Measurements from ENCODE around the gene APOBEC3B. TPM values are rescaled to one million over a fixed set of nuclear protein-coding genes. Genes with fewer than 3 reads are reported as not detected.

APOBEC3B gene
- 10 to 100 TPM in 1 of 2 donors, under 1 TPM in 1; 0.64 to 12.4 TPM for total RNA-seq

DNA sequence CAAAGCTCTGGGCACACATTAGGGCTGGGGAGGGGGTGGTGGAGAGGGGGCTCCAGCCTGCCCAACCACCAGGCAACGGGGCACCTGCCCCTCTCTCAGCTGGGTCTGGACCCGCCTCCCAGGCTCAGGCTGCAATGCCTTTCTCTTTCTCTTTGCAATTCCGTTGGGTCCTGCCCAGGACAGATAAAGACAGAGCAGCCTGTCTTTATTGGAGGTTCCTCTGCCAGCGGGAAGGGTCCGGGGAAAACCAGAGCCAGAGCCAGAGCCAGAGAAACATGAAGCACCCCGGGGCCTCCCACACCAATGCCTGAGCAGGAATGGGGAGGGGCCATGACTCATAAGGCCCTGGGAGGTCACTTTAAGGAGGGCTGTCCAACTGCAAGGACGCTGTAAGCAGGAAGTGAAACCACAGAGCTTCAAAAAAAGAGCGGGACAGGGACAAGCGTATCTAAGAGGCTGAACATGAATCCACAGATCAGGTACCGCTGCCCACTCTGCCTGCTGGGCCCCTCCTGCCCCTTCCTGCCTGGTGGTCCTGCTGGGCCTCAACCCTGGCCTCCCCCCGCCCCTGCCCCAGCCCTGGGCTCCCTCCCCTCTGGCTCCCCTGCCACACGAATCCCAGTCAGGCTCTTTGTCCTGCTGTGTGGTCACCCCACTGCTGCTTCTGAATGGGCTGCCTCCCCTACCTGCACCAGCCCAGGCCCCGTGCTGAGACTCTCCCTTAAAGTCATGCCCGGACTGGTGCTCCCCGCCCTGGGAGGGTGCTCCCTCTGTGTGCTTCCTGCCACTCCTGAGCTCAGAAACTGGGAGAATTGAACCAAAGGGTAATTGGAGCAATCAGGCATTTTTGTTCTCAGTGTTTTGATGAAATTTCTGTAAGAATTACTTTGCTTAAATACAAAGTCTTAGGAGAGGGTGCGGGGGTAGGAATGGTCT, at the start of gene APOBEC3B:
Gene APOBEC3B (plus strand): TSS at position 356 of the 936 bp plus-strand sequence. CDS start 107 bp downstream, at position 463.
- no peak for DNase-seq (ENCODE audit: low spot score)
- ATAC-seq, result peak in 1 of 2 donors; percentile 95
- Mint-ChIP-seq H3K9me3 (no peaks in the 10 kb centered on the region), H3K4me1 (ENCODE audit: low read depth in 2 of 2) (peaks cover 0 to 23% of the 10 kb centered on the region in 2 donors), H3K27ac (peak within 1 kb of the TSS in 1 of 2 donors; percentile 68), H3K27me3 (no peaks in the 10 kb centered on the region), H3K4me3 (peak within 1 kb of the TSS; percentile 82), H3K36me3 (no peaks in the 10 kb centered on the region)

DNA sequence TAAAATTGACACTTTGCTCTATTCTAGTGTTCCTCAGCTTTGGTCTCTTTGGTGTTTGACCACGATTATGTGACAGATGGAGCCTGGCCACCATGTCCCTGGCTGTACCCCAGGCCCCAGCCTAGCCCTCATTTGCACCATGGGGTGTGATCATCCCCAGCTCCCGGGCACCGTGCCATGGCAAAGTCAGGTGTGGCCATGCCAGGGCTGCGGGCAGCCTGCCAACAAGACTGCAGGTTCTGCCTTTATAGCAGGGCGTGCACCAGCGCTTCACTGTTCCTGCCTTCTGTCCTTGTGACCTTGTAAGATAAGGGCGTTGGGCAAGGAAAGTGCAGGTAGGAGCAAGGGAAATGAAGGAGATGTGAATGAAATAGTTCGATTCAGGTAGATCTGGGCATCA, 47.1 kb upstream of the APOBEC3B start:
- DNase-seq (ENCODE audit: low spot score), result no peak
- Mint-ChIP-seq H3K4me3 (no peak overlapping the region), H3K27me3 (peaks cover 17 to 37% of the 10 kb centered on the region in 2 donors), H3K9me3 (no peaks in the 10 kb centered on the region), H3K27ac (no peak overlapping the region), H3K36me3 (no peaks in the 10 kb centered on the region), H3K4me1 (ENCODE audit: low read depth in 2 of 2) (peaks cover 9 to 23% of the 10 kb centered on the region in 2 donors)
- ATAC-seq, result no peak

DNA sequence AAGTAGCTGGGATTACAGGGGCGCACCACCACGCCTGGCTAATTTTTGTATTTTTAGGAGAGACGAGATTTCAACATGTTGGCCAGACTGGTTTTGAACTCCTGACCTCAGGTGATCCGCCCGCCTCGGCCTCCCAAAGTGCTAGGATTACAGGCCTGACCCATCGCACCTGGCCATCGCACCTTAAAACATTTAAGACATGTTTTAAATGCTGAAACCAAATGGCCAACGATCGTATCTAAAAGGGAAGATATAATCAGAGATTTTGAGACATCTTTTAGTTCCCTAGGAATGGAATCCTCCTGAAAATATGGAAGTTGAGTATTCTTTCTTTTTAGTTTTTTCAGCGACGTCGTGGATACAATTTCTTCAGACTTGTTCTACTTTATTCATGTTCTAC, 46.5 kb upstream of the APOBEC3B start:
- DNase-seq (ENCODE audit: low spot score) (no peak), ATAC-seq (no peak)
- no peak overlapping the region for H3K27ac Mint-ChIP-seq
- H3K4me3 Mint-ChIP-seq, result no peak overlapping the region
- peaks cover 17 to 37% of the 10 kb centered on the region in 2 donors for H3K27me3 Mint-ChIP-seq
- H3K36me3 Mint-ChIP-seq, result no peaks in the 10 kb centered on the region
- H3K4me1 Mint-ChIP-seq (ENCODE audit: low read depth in 2 of 2), result peaks cover 9 to 25% of the 10 kb centered on the region in 2 donors
- H3K9me3 Mint-ChIP-seq, result no peaks in the 10 kb centered on the region

DNA sequence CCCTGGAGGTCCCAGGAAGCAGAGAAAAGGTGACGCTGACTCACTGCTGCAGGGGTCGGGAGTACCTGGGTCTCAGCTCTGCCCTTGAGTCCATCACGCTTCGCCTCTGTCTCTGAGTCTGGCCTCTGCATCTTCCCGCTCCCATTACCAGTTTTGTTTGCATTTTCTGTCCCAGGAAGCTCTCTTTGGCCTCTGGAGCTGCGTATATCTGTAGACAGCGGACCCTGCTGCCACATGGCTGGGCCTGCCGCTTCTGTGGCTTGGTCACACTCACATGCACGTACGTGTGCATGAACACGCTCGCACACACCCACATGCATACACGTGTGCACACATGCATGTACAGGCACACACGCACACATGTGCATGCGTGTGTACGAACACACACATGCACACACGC, 45.6 kb upstream of the APOBEC3B start:
- Mint-ChIP-seq H3K4me1 (ENCODE audit: low read depth in 2 of 2) (peaks cover 18 to 33% of the 10 kb centered on the region in 2 donors), H3K9me3 (no peaks in the 10 kb centered on the region), H3K36me3 (no peaks in the 10 kb centered on the region), H3K4me3 (no peak overlapping the region), H3K27ac (no peak overlapping the region), H3K27me3 (peaks cover 17 to 37% of the 10 kb centered on the region in 2 donors)
- ATAC-seq (no peak), DNase-seq (ENCODE audit: low spot score) (no peak)

DNA sequence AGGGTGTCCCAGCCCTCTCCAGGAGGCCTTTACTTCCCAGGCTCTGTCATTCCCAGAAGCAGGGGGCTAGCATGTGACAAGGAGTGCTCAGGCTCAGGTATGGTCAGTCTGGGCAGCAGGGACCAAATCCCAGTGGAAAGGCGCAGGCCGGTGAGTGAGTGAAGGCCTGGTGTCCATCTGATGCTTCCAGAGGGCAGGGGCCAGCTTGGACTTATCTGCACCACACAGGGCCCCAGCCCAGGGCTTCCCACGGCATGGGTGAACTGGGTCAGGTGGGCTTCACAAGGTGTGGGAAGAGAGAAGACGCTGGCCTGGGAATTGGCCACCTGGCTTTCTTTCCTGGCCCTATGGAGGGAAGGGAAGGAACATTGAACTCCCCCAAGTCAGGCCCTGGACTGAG, 45.1 kb upstream of the APOBEC3B start:
- ATAC-seq, result no peak
- no peaks in the 10 kb centered on the region for H3K36me3 Mint-ChIP-seq
- no peaks in the 10 kb centered on the region for H3K9me3 Mint-ChIP-seq
- H3K27ac Mint-ChIP-seq, result peak overlapping the region in 1 of 2 donors; percentile 20
- H3K27me3 Mint-ChIP-seq, result peaks cover 17 to 37% of the 10 kb centered on the region in 2 donors
- H3K4me1 Mint-ChIP-seq (ENCODE audit: low read depth in 2 of 2), result peaks cover 22 to 38% of the 10 kb centered on the region in 2 donors
- no peak for DNase-seq (ENCODE audit: low spot score)
- H3K4me3 Mint-ChIP-seq, result no peak overlapping the region

DNA sequence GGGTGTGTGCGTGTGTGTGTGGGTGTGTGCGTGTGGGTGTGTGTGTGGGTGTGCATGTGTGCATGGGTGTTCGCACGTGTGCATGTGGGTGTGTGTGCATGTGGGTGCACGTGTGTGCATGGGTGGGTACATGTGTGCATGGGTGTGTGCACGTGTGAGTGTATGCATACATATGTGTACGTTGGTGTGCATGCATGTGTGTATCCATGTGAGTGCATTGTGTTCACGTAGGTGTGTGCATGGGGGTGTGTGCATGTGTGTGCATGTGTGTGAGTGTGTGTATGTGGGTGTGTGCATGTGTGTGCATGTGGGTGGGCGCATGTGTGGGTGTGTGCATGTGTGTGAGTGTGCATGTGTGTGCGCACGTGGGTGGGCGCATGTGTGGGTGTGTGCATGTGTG, 44.6 kb upstream of the APOBEC3B start:
- Mint-ChIP-seq H3K36me3 (no peaks in the 10 kb centered on the region), H3K27me3 (peaks cover 17 to 37% of the 10 kb centered on the region in 2 donors), H3K27ac (peak overlapping the region; percentile 20 to 53), H3K4me3 (no peak overlapping the region), H3K9me3 (no peaks in the 10 kb centered on the region), H3K4me1 (ENCODE audit: low read depth in 2 of 2) (peaks cover 27 to 43% of the 10 kb centered on the region in 2 donors)
- no peak for DNase-seq (ENCODE audit: low spot score)
- no peak for ATAC-seq

DNA sequence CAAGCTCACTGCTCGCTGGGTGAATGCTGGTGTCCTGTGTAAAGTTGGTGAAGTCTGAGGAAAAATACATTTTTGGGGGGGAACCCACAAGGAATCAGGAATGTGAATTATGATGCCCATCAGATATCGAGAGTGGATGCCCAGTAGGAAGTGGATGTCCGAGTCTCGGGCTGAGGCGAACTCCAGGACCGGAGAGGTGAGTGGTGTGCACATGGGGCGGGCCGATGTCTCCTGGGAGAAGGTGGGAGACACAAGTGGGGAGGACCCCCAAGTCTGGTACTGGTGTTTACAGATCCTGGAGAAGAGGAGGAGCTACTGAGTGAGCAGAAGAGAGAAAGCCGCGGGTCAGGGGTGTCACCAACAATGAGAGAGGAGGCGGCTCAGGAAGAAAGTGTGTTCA, 43.9 kb upstream of the APOBEC3B start:
- Mint-ChIP-seq H3K36me3 (no peaks in the 10 kb centered on the region), H3K9me3 (no peaks in the 10 kb centered on the region), H3K27me3 (peaks cover 17 to 39% of the 10 kb centered on the region in 2 donors), H3K4me3 (no peak overlapping the region), H3K4me1 (ENCODE audit: low read depth in 2 of 2) (peaks cover 34 to 46% of the 10 kb centered on the region in 2 donors), H3K27ac (peak overlapping the region; percentile 20 to 53)
- no peak for DNase-seq (ENCODE audit: low spot score)
- ATAC-seq, result no peak

DNA sequence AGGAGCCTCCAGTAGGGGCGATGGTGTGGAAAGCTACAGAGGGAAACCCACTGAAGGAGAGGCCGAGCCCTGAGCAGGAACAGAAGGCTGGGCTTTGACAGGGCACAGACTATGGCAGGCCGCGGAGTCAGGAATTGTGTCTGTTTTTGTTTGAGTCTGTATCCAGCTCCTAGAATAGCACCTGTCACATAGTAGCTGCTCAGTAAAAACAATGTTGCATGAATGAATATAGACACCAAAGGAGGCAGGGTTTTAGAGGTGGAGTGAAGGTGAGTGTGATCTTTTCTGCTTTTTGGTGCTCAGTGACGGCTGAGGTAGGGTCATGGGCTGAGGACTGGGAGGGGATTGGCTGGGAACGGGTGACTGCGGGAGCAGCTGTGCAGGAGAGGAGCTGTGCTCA, 43.2 kb upstream of the APOBEC3B start:
- H3K9me3 Mint-ChIP-seq, result no peaks in the 10 kb centered on the region
- H3K4me3 Mint-ChIP-seq, result no peak overlapping the region
- H3K36me3 Mint-ChIP-seq, result no peaks in the 10 kb centered on the region
- H3K27me3 Mint-ChIP-seq, result peaks cover 16 to 42% of the 10 kb centered on the region in 2 donors
- H3K27ac Mint-ChIP-seq, result peak overlapping the region in 1 of 2 donors; percentile 53
- no peak for ATAC-seq
- H3K4me1 Mint-ChIP-seq (ENCODE audit: low read depth in 2 of 2), result peaks cover 41 to 53% of the 10 kb centered on the region in 2 donors
- no peak for DNase-seq (ENCODE audit: low spot score)

DNA sequence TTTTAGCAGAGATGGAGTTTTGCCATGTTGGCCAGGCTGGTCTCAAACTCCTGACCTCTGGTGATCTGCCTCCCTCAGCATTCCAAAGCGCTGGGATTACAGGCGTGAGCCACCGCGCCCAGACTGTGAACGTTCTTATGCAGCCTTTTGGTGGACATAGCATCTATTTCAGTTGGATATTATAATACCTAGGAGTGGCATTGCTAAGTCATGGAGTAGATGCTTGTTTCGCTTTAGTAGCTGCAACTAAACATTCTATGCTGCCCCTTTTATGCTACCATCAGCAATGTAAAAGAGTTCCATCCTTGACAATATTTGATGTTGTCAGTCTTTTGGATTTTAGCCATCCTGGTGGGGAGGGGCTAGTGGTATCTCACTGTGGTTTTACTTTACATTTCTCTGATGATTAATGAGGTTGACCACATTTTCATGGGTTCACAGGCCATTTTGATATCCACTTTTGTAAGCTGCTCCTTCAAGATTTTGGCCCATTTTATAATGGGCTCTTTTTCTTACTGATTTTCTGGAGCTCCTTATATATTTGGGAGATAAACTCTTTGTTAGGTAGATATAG, 41.2 kb upstream of the APOBEC3B start:
- peaks cover 45 to 54% of the 10 kb centered on the region in 2 donors for H3K4me1 Mint-ChIP-seq (ENCODE audit: low read depth in 2 of 2)
- no peaks in the 10 kb centered on the region for H3K9me3 Mint-ChIP-seq
- H3K27me3 Mint-ChIP-seq, result peaks cover 14 to 33% of the 10 kb centered on the region in 2 donors
- peak overlapping the region; percentile 78 for H3K4me3 Mint-ChIP-seq
- ATAC-seq, result peak; percentile 25 to 48
- peak overlapping the region; percentile 82 to 95 for H3K27ac Mint-ChIP-seq
- DNase-seq (ENCODE audit: low spot score), result no peak
- no peaks in the 10 kb centered on the region for H3K36me3 Mint-ChIP-seq

DNA sequence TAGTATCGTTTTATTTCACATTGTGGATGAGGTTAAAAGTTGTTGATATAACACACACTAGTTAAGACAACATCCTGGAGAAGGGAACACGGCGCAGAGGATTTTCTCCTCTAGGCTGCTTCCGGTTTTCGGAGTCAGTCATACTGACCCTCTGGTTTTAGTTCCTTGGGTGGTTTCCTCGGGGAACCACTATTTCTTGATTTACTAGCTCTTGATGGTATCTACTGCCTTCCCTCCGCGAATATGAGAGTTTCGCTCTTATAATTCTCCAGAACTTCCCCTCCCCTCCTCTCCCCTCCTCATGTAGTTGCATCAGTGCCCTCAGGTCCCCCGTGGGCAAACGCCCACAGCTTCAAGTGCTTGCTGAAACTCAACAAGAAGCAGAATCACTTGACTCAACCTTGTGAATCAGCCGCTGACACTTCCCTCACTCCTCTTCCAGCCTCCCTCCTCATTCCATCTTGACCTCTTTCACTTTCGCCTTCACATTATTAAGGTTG, 40.6 kb upstream of the APOBEC3B start:
- ATAC-seq (peak; percentile 87 to 94), DNase-seq (ENCODE audit: low spot score) (peak; percentile 92)
- no peaks in the 10 kb centered on the region for H3K9me3 Mint-ChIP-seq
- peak overlapping the region; percentile 82 to 95 for H3K27ac Mint-ChIP-seq
- no peaks in the 10 kb centered on the region for H3K36me3 Mint-ChIP-seq
- H3K4me1 Mint-ChIP-seq (ENCODE audit: low read depth in 2 of 2), result peaks cover 45 to 61% of the 10 kb centered on the region in 2 donors
- H3K4me3 Mint-ChIP-seq, result peak overlapping the region; percentile 78
- peaks cover 15 to 34% of the 10 kb centered on the region in 2 donors for H3K27me3 Mint-ChIP-seq

DNA sequence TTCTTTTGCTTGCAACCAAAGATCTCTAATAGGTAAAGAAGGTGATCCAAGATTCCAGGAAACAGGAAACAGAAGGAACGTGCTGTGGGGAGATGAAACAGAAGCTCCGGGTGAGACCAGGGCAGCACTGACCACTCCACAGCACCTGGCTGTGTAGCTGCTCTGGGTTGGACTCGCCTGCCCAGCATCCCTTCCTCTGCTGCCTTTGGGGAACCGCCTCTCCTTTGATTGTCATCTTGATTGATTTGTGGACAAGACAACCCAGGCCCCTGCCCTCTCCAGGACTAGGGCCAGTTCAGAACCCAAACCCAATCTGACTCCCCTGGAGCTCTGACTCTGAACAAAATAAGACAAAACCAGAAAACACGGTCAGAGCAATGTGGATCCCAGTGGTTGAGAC, 39.4 kb upstream of the APOBEC3B start:
- Mint-ChIP-seq H3K9me3 (no peaks in the 10 kb centered on the region), H3K27ac (peak overlapping the region; percentile 82 to 95), H3K4me1 (ENCODE audit: low read depth in 2 of 2) (peaks cover 40 to 62% of the 10 kb centered on the region in 2 donors), H3K36me3 (no peaks in the 10 kb centered on the region), H3K27me3 (peaks cover 17 to 36% of the 10 kb centered on the region in 2 donors), H3K4me3 (peak overlapping the region; percentile 78)
- ATAC-seq (no peak), DNase-seq (ENCODE audit: low spot score) (no peak)

DNA sequence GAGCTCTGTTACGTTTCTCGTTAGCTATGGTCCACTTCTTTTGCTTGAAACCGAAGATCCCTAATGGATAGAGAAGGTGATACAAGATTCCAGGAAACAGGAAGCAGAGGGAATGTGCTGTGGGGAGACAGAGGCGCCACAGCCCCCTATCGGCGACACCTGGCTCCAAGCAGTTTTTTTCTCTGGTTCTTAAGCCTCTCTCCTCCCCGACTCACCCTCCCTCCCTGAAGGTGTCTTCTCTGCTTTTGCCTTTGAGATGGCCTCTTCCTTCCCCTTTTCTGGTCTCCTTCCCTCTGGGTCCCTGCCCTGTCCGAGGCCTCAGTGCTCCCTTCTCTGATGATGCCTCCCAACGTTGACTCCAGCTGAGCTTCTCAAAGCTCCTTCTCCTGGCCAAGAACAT, 38.9 kb upstream of the APOBEC3B start:
- Mint-ChIP-seq H3K27ac (peak overlapping the region; percentile 82 to 95), H3K36me3 (no peaks in the 10 kb centered on the region), H3K9me3 (no peaks in the 10 kb centered on the region), H3K4me3 (peak overlapping the region; percentile 78), H3K4me1 (ENCODE audit: low read depth in 2 of 2) (peaks cover 36 to 63% of the 10 kb centered on the region in 2 donors), H3K27me3 (peaks cover 14 to 34% of the 10 kb centered on the region in 2 donors)
- ATAC-seq (no peak), DNase-seq (ENCODE audit: low spot score) (no peak)

DNA sequence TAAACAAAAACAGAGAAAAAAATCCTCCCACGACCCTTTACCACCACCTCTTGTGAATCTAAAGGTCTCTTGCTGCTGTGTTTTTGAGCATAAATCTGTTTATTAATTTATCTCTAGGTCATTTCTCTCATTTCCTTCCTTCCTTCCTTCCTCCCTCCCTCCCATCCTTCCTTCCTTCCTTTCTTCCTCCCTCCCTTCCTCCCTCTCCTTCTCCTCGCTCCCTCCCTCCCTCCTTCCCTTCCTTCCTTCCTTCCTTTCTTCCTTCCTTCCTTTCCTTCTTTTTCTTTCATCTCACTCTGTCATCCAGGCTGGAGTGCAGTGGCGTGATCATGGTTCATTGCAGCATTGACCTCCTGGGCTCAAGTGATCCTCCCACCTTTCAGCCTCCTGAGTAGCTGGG, 38.3 kb upstream of the APOBEC3B start:
- H3K27ac Mint-ChIP-seq, result peak overlapping the region; percentile 82 to 95
- no peak for DNase-seq (ENCODE audit: low spot score)
- H3K4me3 Mint-ChIP-seq, result peak overlapping the region; percentile 52
- H3K9me3 Mint-ChIP-seq, result no peaks in the 10 kb centered on the region
- no peaks in the 10 kb centered on the region for H3K36me3 Mint-ChIP-seq
- peaks cover 36 to 64% of the 10 kb centered on the region in 2 donors for H3K4me1 Mint-ChIP-seq (ENCODE audit: low read depth in 2 of 2)
- H3K27me3 Mint-ChIP-seq, result peaks cover 14 to 32% of the 10 kb centered on the region in 2 donors
- no peak for ATAC-seq

DNA sequence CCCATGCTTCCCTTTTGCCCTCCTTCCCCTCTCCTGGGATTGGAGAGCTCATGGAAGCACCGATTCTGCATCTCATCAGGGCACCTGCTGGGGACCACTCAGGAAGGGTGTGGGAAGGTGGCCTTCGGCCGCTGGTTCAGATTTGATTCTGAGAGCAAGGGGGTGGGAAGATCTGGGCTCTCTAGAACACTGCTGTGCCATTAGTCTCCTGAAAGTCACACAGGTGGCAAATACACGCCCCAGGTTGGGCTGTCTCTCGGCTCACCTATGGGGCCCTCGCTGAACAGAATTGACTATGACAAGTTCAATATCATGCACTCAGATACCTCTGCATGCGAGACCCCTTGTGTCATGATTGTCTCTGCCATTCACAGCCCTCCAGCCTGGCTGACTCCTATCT, 37.5 kb upstream of the APOBEC3B start:
- Mint-ChIP-seq H3K4me3 (no peak overlapping the region), H3K9me3 (no peaks in the 10 kb centered on the region), H3K36me3 (no peaks in the 10 kb centered on the region), H3K4me1 (ENCODE audit: low read depth in 2 of 2) (peaks cover 36 to 58% of the 10 kb centered on the region in 2 donors), H3K27ac (peak overlapping the region; percentile 82 to 95), H3K27me3 (peaks cover 14 to 25% of the 10 kb centered on the region in 2 donors)
- ATAC-seq (no peak), DNase-seq (ENCODE audit: low spot score) (no peak)
